22Rv1 (cell line): Measurements from ENCODE around the gene WDR38.

Experiments
- ZFX ChIP-seq: fragments of 450-650 bp; IDR thresholded peaks from 2 replicates; pipeline ENCODE4 v1.6.1; 2017; ENCODE audit warnings: antibody characterized with exemption, borderline replicate concordance
- TF ChIP-seq, protein P1 (sequence below): fragments of 450-650 bp; IDR thresholded peaks from 2 replicates; pipeline ENCODE4 v1.5.1; 2017; ENCODE audit warnings: mild to moderate bottlenecking

DNA sequence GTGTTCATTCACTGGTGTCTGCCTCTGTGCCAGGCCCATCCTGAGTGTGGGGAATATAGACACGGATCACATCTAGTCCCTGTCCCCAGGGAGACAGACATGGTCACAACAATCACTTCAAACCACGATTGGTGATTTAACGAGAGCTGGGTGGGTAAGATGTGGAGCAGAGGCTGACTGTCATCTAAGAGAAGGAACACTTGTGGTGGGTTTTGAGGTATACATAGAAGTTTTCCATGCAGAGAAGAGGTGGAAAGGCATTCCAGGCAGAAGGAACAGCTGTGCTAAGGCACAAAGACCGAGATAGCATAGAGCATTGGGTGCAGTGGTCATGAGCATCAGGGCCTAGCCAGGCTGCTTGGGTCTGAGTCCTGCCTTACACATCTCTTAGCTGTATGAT is 22.7 kb upstream of the WDR38 start:
- TF ChIP-seq, protein P1, sequence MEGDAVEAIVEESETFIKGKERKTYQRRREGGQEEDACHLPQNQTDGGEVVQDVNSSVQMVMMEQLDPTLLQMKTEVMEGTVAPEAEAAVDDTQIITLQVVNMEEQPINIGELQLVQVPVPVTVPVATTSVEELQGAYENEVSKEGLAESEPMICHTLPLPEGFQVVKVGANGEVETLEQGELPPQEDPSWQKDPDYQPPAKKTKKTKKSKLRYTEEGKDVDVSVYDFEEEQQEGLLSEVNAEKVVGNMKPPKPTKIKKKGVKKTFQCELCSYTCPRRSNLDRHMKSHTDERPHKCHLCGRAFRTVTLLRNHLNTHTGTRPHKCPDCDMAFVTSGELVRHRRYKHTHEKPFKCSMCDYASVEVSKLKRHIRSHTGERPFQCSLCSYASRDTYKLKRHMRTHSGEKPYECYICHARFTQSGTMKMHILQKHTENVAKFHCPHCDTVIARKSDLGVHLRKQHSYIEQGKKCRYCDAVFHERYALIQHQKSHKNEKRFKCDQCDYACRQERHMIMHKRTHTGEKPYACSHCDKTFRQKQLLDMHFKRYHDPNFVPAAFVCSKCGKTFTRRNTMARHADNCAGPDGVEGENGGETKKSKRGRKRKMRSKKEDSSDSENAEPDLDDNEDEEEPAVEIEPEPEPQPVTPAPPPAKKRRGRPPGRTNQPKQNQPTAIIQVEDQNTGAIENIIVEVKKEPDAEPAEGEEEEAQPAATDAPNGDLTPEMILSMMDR = no peak
- TF ChIP-seq ZFX = no peak
